Tibial nerve (tissue), 3 donors: Measurements from ENCODE around the gene SRP72.

Source experiments
- CTCF ChIP-seq, 5 experiments: fragments of 200-600 bp in 3 of 5; fragments of 450-650 bp in 2 of 5; sonication (generic) in 3 of 5; IDR thresholded peaks; one replicate each; pipeline ENCODE4 v1.5.1; 2016 to 2019; ENCODE audit warnings: antibody characterized with exemption in 5 of 5, mild to moderate bottlenecking in 3 of 5, moderate library complexity in 2 of 5
- POLR2A ChIP-seq, 2 donors: fragments of 450-650 bp; IDR thresholded peaks; one replicate each; pipeline ENCODE4 v1.6.1; 2017; ENCODE audit warnings: antibody characterized with exemption in 2 of 2, mild to moderate bottlenecking in 2 of 2, moderate library complexity in 2 of 2

- TF ChIP-seq CTCF (IDR thresholded peaks at IDR 0.05) (no peak), POLR2A (IDR thresholded peaks at IDR 0.05) (no peak)
Measured at GRCh38 chr4:56464581-56464980, 2.8 kb upstream of the SRP72 start.
